NB4 (cell line): ENCODE measurements around the gene KATNAL2.

Source experiments
- DNase-seq: peaks from one replicate; pipeline ENCODE4 v3.0.0; 2010; ENCODE audit warnings: low read depth
- H3K4me3 ChIP-seq: one replicate; pipeline ENCODE4 v1.5.1; 2011; ENCODE audit warnings: mild to moderate bottlenecking, low read depth, low read length, moderate library complexity
- MYC ChIP-seq: IDR thresholded peaks from 2 replicates; pipeline ENCODE4 v1.6.1; 2011; ENCODE audit warnings: low read depth, low read length
- POLR2A ChIP-seq: IDR thresholded peaks from 2 replicates; pipeline ENCODE4 v1.6.1; 2011; ENCODE audit warnings: mild to moderate bottlenecking; ENCODE audit not compliant: insufficient read length; ENCODE audit errors: extremely low read depth
- TF ChIP-seq, protein P1 (sequence below): IDR thresholded peaks from one replicate; pipeline ENCODE4 v1.5.1; 2012; ENCODE audit warnings: low read depth, low read length
- TF ChIP-seq, protein P2 (sequence below): IDR thresholded peaks from 2 replicates; pipeline ENCODE4 v1.6.1; 2011; ENCODE audit warnings: low read depth, low read length

The KATNAL2 gene

DNA sequence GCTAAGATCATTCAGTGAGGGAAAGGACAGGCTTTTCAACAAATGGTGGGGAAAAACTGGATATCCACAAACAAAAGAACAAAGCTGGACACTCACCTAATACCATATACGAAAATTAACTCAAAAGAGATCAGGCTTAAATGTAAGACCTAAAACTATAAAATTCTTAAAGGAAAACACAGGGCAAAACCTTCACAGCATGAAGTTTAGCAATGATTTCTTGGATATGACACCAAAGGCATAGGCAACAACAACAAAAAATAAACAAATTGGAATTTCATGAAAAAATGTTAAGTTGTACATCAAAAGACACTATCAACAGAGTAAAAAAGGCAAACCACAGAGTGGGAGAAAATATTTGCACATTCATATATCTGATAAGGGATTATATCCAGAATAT, 28.4 kb upstream of the KATNAL2 start:
- TF ChIP-seq, protein P1, sequence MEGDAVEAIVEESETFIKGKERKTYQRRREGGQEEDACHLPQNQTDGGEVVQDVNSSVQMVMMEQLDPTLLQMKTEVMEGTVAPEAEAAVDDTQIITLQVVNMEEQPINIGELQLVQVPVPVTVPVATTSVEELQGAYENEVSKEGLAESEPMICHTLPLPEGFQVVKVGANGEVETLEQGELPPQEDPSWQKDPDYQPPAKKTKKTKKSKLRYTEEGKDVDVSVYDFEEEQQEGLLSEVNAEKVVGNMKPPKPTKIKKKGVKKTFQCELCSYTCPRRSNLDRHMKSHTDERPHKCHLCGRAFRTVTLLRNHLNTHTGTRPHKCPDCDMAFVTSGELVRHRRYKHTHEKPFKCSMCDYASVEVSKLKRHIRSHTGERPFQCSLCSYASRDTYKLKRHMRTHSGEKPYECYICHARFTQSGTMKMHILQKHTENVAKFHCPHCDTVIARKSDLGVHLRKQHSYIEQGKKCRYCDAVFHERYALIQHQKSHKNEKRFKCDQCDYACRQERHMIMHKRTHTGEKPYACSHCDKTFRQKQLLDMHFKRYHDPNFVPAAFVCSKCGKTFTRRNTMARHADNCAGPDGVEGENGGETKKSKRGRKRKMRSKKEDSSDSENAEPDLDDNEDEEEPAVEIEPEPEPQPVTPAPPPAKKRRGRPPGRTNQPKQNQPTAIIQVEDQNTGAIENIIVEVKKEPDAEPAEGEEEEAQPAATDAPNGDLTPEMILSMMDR = no peak
- TF ChIP-seq POLR2A (no peak), MYC (no peak)
- TF ChIP-seq, protein P2, sequence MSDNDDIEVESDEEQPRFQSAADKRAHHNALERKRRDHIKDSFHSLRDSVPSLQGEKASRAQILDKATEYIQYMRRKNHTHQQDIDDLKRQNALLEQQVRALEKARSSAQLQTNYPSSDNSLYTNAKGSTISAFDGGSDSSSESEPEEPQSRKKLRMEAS = no peak
- no peak for DNase-seq
- no peak overlapping the region for H3K4me3 ChIP-seq

DNA sequence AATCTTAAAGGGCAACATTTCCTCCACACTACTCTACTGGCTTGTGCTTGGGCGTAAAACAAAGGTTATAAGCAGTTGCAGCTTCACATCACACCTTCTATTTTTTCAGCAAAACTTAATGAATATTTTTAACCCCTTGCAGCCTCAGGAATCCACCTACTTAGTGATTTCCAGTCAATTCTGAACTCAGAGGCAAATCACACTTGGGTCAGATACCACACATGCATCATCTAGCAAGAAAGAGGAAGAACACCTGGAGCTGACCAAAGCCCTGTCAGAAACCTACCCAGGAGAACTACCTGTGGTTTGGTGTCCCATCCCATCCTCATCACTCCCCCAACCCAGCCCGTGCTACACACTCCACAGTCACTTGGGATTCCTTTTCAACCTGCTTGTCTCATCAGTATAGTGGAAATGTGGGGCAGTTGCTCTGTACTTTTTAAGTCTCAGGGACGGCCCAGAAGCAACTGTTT, 25.6 kb upstream of the KATNAL2 start:
- H3K4me3 ChIP-seq = no peak overlapping the region
- TF ChIP-seq POLR2A (no peak), MYC (no peak)
- TF ChIP-seq, protein P2 = no peak
- TF ChIP-seq, protein P1 = no peak
- no peak for DNase-seq

DNA sequence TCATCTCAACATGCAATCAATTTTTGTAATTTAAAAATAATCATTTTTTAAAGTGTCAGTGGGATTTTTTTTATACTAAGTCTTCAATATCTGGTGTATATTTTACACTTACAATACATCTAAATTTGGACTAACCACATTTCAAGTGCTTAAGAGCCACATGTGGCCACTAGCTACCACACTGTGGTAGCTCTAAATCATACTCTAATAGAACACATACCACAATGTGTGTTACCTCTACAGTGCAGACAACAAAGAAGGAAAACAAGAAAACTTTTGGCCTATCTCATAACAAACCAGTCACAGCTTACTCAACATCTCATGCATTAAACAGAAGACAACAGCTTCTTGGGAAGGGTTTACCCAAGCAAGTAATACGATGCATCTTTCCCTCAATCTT, 24.6 kb upstream of the KATNAL2 start:
- TF ChIP-seq, protein P1 = no peak
- TF ChIP-seq POLR2A = no peak
- H3K4me3 ChIP-seq = no peak overlapping the region
- DNase-seq = no peak

DNA sequence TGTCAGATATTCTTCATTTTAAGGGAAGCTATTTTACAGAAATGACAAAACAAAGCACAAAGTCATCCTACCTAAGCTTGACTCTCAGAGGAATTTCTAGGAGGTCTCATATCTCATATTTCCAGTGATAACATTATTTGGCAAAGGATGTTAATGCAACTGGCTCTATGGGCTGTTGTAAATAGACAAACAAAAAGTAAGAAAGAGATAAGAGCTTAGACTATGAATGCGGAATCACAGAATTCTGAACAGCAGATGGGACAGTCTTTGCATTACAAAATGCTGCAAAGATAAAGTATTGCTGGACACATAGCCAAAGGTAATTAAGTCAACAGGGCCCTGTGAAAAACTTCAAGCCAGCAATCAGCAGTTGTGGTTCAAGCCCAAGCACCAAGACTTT, 24.0 kb upstream of the KATNAL2 start:
- TF ChIP-seq, protein P1 = no peak
- no peak overlapping the region for H3K4me3 ChIP-seq
- DNase-seq = no peak

DNA sequence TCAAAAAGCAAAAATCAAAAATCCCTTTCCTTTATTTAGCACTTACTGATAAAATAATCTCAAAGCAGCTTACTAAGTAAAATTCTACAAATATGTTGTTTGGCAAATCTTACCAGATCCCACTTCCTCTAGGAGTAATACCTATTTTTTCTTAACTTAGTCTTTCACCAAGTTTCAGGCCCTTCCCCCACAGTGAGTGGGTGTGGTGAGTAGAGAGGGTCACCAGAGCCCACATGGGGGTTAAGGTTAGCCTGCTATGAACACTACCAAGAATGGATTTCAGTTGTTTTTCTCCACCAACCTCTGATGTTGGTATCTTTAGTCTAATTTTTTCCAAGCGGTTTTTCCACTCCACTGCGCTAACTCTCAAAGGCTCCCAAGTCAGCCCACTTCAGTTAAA, 23.3 kb upstream of the KATNAL2 start:
- no peak for DNase-seq
- no peak for TF ChIP-seq POLR2A
- TF ChIP-seq, protein P1 = no peak
- no peak overlapping the region for H3K4me3 ChIP-seq

DNA sequence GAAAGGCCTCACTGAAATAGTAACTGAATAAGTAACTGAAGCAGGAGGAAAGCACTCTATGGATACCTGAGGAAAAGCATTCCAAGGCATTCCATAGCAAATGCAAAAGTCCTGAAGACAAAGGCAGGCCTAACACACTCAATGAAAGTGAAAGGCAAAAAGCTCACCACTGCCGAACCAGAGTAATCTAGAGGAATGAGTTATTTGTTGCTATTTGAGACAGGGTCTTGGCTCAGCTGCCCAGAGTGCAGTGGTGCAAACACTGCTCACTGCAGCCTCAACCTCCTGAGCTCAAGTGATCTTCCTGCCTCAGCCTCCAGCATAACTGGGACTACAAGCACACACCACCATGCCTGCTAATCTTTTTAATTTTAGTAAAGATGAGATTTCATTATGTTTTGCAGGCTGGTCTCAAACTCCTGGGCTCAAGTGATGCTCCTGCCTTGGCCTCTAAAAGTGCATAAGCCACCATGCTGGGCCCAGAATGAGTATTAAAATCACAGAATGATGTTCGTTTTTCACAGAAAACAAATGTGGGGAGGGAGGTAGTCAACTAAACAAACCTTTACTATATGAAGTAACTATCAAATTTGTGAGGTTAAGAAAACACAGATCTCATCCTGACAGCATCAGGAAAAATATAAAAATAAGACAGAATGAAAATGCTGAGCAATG, 18.0 kb upstream of the KATNAL2 start:
- TF ChIP-seq MYC (no peak), POLR2A (no peak)
- TF ChIP-seq, protein P1 = no peak
- TF ChIP-seq, protein P2 = no peak
- no peak overlapping the region for H3K4me3 ChIP-seq
- no peak for DNase-seq
